Activated CD8-positive, alpha-beta T cell treated with anti-CD3 and anti-CD28 coated beads for 36 hours (primary cell): ENCODE results near the gene SNRK. TPM values are rescaled to one million over a fixed set of nuclear protein-coding genes. Genes with fewer than 3 reads are reported as not detected.
A peak's percentile ranks its signal among the peaks of the same experiment; 100 is the strongest.

Source experiments
- ATAC-seq: fragments of 200-7000 bp; cut with Tn5 transposase; one replicate; pipeline ENCODE4 v1.10.0; 2021; ENCODE audit warnings: mild to moderate bottlenecking, moderate library complexity
- CTCF ChIA-PET: fragments of 350-600 bp; sonication (Branson Sonifier 250); formaldehyde crosslinking; loops from one replicate; lab custom pipeline; 2021; ENCODE audit warnings: antibody characterized with exemption; lab: Charles Lee
- POLR2A ChIA-PET: fragments of 350-600 bp; sonication (Branson Sonifier 250); formaldehyde crosslinking; loops from one replicate; lab custom pipeline; 2021; ENCODE audit warnings: antibody characterized with exemption; lab: Charles Lee
- DNase-seq: peaks from one replicate; pipeline ENCODE4 v3.0.0-alpha.2; 2020
- H3K27ac Mint-ChIP-seq: one replicate; pipeline ENCODE4 v1.8.0; 2021; ENCODE audit warnings: mild to moderate bottlenecking, mixed read lengths
- H3K27me3 Mint-ChIP-seq: one replicate; pipeline ENCODE4 v1.8.0; 2021; ENCODE audit warnings: mixed read lengths
- H3K36me3 Mint-ChIP-seq: one replicate; pipeline ENCODE4 v1.8.0; 2021; ENCODE audit warnings: low read depth, mixed read lengths
- H3K4me1 Mint-ChIP-seq: one replicate; pipeline ENCODE4 v1.8.0; 2021; ENCODE audit warnings: low read depth, mixed read lengths
- H3K4me3 Mint-ChIP-seq: one replicate; pipeline ENCODE4 v1.8.0; 2021; ENCODE audit warnings: mild to moderate bottlenecking, moderate library complexity, mixed read lengths
- H3K9me3 Mint-ChIP-seq: one replicate; pipeline ENCODE4 v1.8.0; 2021; ENCODE audit warnings: mixed read lengths
- CTCF ChIP-seq: fragments of 200-600 bp; IDR thresholded peaks from one replicate; pipeline ENCODE4 v1.8.0; 2022; ENCODE audit warnings: antibody characterized with exemption, mild to moderate bottlenecking
- intact Hi-C: fragments of 100-400 bp; cut with micrococcal nuclease; formaldehyde crosslinking; loops from one replicate; pipeline ENCODE4 v1.10.0; 2022
- total RNA-seq, 2 experiments: library from RNA; stranded (reverse); gene quantifications; one replicate each; pipeline ENCODE4 v1.2.3, GENCODE V29; 2021

Gene SNRK
- total RNA-seq, 2 experiments from 2014 or later, result 28.9 to 29.2 TPM

GRCh38 chr3:43279532-43279931 lies 6.8 kb upstream of the SNRK start:
- TF ChIP-seq CTCF, result no peak
- no peak for ATAC-seq
- Mint-ChIP-seq H3K27ac (no peak overlapping the region), H3K4me1 (peaks cover 14% of the 10 kb centered on the region), H3K36me3 (no peaks in the 10 kb centered on the region), H3K9me3 (no peaks in the 10 kb centered on the region), H3K4me3 (no peak overlapping the region), H3K27me3 (no peaks in the 10 kb centered on the region)
- DNase-seq, result no peak
- intact Hi-C loops, result no loop called here
- ChIA-PET CTCF (interaction anchor here (0.8 to 1.1 kb wide), 2 partner anchors 49 to 96 kb away, joined by 3 read pairs; no protein-coding TSS in a partner anchor), POLR2A (interaction anchor here (1.3 kb wide), 1 partner anchor 10 kb away, joined by 3 read pairs; no protein-coding TSS in a partner anchor)

DNA sequence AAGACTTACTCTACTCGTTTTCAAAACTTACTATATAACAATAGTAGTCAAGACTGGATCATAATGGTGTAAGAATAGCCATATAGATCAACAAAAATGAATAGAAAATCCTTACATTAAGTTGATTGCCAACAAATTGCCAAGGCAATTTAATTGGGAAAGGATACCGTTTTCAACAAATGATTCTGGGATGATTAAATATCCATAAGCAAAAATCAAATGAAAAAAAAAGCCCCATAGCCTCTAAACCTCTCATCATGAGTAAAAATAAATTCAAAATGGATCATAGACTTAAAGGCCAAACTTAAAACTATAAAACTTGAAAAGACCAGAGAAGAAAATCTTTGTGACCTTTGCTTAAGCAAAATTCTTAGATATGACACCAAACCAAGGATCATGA lies 5.3 kb upstream of the SNRK start:
- Mint-ChIP-seq H3K27ac (no peak overlapping the region), H3K4me1 (peaks cover 16% of the 10 kb centered on the region), H3K27me3 (no peaks in the 10 kb centered on the region), H3K36me3 (no peaks in the 10 kb centered on the region), H3K4me3 (no peak overlapping the region), H3K9me3 (no peaks in the 10 kb centered on the region)
- ATAC-seq (no peak), DNase-seq (no peak)
- ChIA-PET CTCF (interaction anchor here (1.1 kb wide), 1 partner anchor 48 kb away, joined by 3 read pairs; no protein-coding TSS in a partner anchor), POLR2A (no interaction called here)
- TF ChIP-seq CTCF, result no peak
- intact Hi-C loops, result loop anchor here (10.0 kb wide), 1 partner anchor 94 kb away; no protein-coding TSS in a partner anchor

DNA sequence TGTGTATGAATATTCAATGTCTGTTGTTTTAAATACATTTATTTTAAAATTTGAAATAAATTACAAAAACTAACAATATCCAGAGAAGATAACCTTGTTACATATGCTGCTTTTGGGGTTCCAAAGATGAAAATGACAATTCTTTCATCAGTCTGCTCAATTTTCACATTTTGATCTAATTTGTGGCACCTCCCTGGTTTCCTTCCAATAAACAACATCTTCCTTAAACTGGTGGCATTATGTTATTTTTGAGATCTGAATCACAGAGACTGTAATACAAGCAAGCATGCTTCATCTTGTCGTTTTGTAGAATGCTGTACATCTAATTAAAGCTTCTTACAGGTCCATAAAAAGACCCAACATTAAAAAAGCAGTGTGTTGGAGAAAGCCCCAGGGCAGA lies 2.2 kb upstream of the SNRK start:
- POLR2A ChIA-PET, result no interaction called here
- no peak for TF ChIP-seq CTCF
- intact Hi-C loops, result loop anchor here (10.0 kb wide), 1 partner anchor 91 kb away; no protein-coding TSS in a partner anchor
- DNase-seq (no peak), ATAC-seq (no peak)
- Mint-ChIP-seq H3K27ac (no peak overlapping the region), H3K27me3 (no peaks in the 10 kb centered on the region), H3K36me3 (peaks cover 8% of the 10 kb centered on the region), H3K4me1 (peaks cover 16% of the 10 kb centered on the region), H3K4me3 (no peak overlapping the region), H3K9me3 (no peaks in the 10 kb centered on the region)
- CTCF ChIA-PET, result interaction anchor here (1.4 to 2.6 kb wide), 2 partner anchors 93 to 122 kb away, joined by 7 to 8 read pairs; no protein-coding TSS in a partner anchor

- Mint-ChIP-seq H3K4me3 (peak overlapping the region; percentile 90), H3K4me1 (peaks cover 29% of the 10 kb centered on the region), H3K9me3 (no peaks in the 10 kb centered on the region), H3K36me3 (peaks cover 21% of the 10 kb centered on the region), H3K27me3 (no peaks in the 10 kb centered on the region), H3K27ac (peak overlapping the region; percentile 79)
- no peak for TF ChIP-seq CTCF
- no peak for DNase-seq
- ChIA-PET CTCF (interaction anchor here (0.7 to 2.6 kb wide), 9 partner anchors 10 to 324 kb away, joined by 3 to 10 read pairs (median 6); no protein-coding TSS in a partner anchor), POLR2A (interaction anchor here (0.9 to 2.7 kb wide), 5 partner anchors 9 to 40 kb away, joined by 3 to 12 read pairs (median 3); no protein-coding TSS in a partner anchor)
- intact Hi-C loops, result loop anchor here (10.0 kb wide), 1 partner anchor 89 kb away; no protein-coding TSS in a partner anchor
- ATAC-seq, result no peak
Measured at GRCh38 chr3:43285644-43286043, 696 bp upstream of the SNRK start.

- DNase-seq (peak; percentile 40), ATAC-seq (peak; percentile 4)
- TF ChIP-seq CTCF, result no peak
- intact Hi-C loops, result loop anchor here (10.0 kb wide), 1 partner anchor 88 kb away; no protein-coding TSS in a partner anchor
- no peaks in the 10 kb centered on the region for H3K9me3 Mint-ChIP-seq
- H3K4me3 Mint-ChIP-seq, result peak overlapping the region; percentile 92
- H3K27me3 Mint-ChIP-seq, result no peaks in the 10 kb centered on the region
- peaks cover 38% of the 10 kb centered on the region for H3K4me1 Mint-ChIP-seq
- peaks cover 21% of the 10 kb centered on the region for H3K36me3 Mint-ChIP-seq
- ChIA-PET POLR2A (interaction anchor here (1.1 to 2.7 kb wide), 5 partner anchors 8 to 30 kb away, joined by 3 to 12 read pairs (median 3); no protein-coding TSS in a partner anchor), CTCF (interaction anchor here (0.9 to 1.9 kb wide), 5 partner anchors 9 to 325 kb away, joined by 4 to 10 read pairs (median 8); no protein-coding TSS in a partner anchor)
- H3K27ac Mint-ChIP-seq, result peak overlapping the region; percentile 94
Measured at GRCh38 chr3:43286841-43287499, 630 bp downstream of the SNRK start.
